HG03045 (cell line): Measurements from ENCODE around the gene ST7.
A peak's percentile ranks its signal among the peaks of the same experiment; 100 is the strongest.
"Not testable (repeated sequence)": the region's sequence is repeated elsewhere in the genome, so short reads cannot be mapped to it uniquely, and the experiment has no call there.

ENCODE experiments used
- ATAC-seq: cut with Tn5 transposase; IDR thresholded peaks from one replicate; pipeline ENCODE4 v1.9.1; 2021; ENCODE audit warnings: mild to moderate bottlenecking, moderate library complexity; ENCODE audit not compliant: unreplicated experiment

The ST7 gene

GRCh38 chr7:116949941-116950801 lies 3.1 kb upstream of the ST7 start:
- no peak for ATAC-seq

- ATAC-seq, result no peak
Observed at GRCh38 chr7:116950889-116951351, 2.4 kb upstream of the ST7 start.

GRCh38 chr7:116951366-116952292 lies 1.7 kb upstream of the ST7 start:
- ATAC-seq, result no peak

GRCh38 chr7:116952635-116953371 lies 498 bp upstream of the ST7 start:
- peak; percentile 16 for ATAC-seq

- peak; percentile 35 for ATAC-seq
Observed at GRCh38 chr7:116953906-116954838, 871 bp downstream of the ST7 start.

- ATAC-seq, result no peak
Observed at GRCh38 chr7:116955340-116955739, 2.0 kb downstream of the ST7 start.

- peak; percentile 66 for ATAC-seq
Observed at GRCh38 chr7:116955801-116956476, 2.6 kb downstream of the ST7 start.

GRCh38 chr7:116956477-116956804 lies 3.1 kb downstream of the ST7 start:
- no peak for ATAC-seq

- ATAC-seq, result no peak
Observed at GRCh38 chr7:116957874-116958273, 4.6 kb downstream of the ST7 start.

- not testable (repeated sequence) for ATAC-seq
Observed at GRCh38 chr7:116961966-116962673, 8.8 kb downstream of the ST7 start.

GRCh38 chr7:116963234-116963633 lies 9.9 kb downstream of the ST7 start:
- no peak for ATAC-seq

GRCh38 chr7:116966601-116967000 lies 13.3 kb downstream of the ST7 start:
- no peak for ATAC-seq

GRCh38 chr7:116967254-116967922 lies 14.1 kb downstream of the ST7 start:
- ATAC-seq, result no peak

GRCh38 chr7:116967983-116968382 lies 14.7 kb downstream of the ST7 start:
- ATAC-seq, result no peak

GRCh38 chr7:116968631-116969030 lies 15.3 kb downstream of the ST7 start:
- no peak for ATAC-seq

GRCh38 chr7:116969371-116969902 lies 16.1 kb downstream of the ST7 start:
- no peak for ATAC-seq

GRCh38 chr7:116970238-116970910 lies 17.1 kb downstream of the ST7 start:
- peak; percentile 66 for ATAC-seq
